ENCODE measurements around the gene PLET1. TPM values are rescaled to one million over a fixed set of nuclear protein-coding genes. Genes with fewer than 3 reads are reported as not detected.

The PLET1 gene
- total and polyA plus RNA-seq, 3 experiments from 2014 or later: not detected

DNA sequence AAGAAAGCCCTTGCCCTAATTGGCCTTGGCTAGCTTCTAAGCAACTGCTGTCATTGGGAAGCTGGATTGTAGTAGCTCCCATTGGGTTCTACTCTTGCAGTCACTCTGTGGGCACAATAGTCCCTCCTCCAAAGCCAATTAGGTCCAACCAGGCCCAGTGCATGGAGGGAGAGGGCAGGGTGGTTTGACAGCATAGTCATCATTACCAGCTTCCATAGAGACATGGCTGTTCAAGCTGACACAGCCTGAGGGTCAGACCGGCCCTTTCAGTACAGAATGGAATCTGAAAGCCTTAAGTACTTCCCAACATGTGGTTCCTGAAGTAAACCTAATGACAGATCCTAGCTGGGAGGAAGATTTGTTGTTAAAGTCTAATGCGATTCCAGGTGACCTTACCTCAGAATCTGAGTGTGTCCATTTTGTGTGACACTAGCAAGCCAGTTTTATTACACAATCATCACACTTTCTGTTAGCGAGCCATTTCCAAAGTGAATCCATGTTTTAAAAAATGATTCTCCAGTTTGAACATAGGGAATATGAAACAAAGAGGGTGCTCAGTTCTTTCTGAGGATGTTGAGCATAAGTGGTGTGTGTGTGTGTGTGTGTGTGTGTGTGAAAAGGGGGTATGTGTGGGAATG, 6.9 kb downstream of the PLET1 start:
- CTCF ChIA-PET: no interaction called here
- no peaks in the 10 kb centered on the region for H3K9me3 ChIP-seq (ENCODE audit: low read length)
- H3K27me3 Mint-ChIP-seq: no peaks in the 10 kb centered on the region

DNA sequence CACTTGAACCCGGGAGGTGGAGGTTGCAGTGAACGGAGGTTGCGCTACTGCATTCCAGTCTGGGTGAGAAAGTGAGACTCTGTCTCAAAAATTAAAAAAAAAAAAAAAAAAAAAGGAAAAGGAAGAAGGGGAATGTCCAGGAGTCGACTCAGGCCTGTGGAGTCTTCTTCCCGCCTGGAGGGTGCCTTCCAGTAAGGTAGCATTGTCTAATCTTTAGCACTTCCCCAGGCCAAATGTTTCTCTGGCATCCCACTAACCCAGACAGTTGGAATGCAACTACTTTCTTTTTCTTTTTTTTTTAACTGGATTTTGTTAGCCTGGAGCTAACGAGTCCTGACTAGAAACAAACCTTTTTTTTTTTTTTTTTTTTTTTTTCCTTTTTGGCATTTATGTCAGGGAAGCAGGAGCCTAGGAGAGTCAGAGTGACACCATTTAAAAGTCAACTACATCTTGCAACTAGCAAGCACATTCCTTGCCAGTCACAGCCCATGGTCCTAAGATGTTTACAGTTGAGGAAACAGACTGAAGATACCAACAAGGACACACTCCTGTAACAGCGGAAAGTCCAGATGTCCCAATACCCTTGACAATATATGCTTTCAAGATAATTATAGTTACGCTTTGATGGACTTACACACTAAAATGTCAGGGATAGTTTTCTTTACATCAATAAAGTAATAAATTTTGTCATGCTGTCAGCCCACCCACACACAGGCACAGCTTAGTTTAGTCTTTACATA, 10.6 kb downstream of the PLET1 start:
- no peaks in the 10 kb centered on the region for H3K4me1 ChIP-seq (ENCODE audit: insufficient read depth, low read length)
- DNase-seq: no peak
- no peaks in the 10 kb centered on the region for H3K27me3 ChIP-seq (ENCODE audit: insufficient read depth, low read length, poor library complexity, severe bottlenecking)
- POLR2A ChIA-PET: no interaction called here
- Mint-ChIP-seq H3K36me3 (peaks cover 0 to 8% (median 3%) of the 10 kb centered on the region in 3 donors), H3K27ac (no peak overlapping the region), H3K27me3 (peaks cover 0 to 2% of the 10 kb centered on the region in 2 donors), H3K9me3 (peaks cover 0 to 5% (median 3%) of the 10 kb centered on the region in 5 donors), H3K4me1 (no peaks in the 10 kb centered on the region), H3K4me3 (no peak overlapping the region)
- H3K27ac ChIP-seq (ENCODE audit: low read depth, low read length): no peak overlapping the region
- no peaks in the 10 kb centered on the region for H3K36me3 ChIP-seq (ENCODE audit: insufficient read depth, low read length)
- CTCF ChIA-PET: interaction anchor here (1.0 kb wide), 1 partner anchor 31 kb away, joined by 3 read pairs; no protein-coding TSS in a partner anchor
- no peak overlapping the region for H3K4me3 ChIP-seq (ENCODE audit: low read length)
- H3K9me3 ChIP-seq (ENCODE audit: low read length): no peaks in the 10 kb centered on the region

More for the DNA sequence above, 6.9 kb downstream of the PLET1 start:
- Histone ChIP-seq H3K27me3 (ENCODE audit: insufficient read depth, low read length, poor library complexity, severe bottlenecking) (no peaks in the 10 kb centered on the region), H3K4me3 (ENCODE audit: low read length) (no peak overlapping the region), H3K36me3 (ENCODE audit: insufficient read depth, low read length) (no peaks in the 10 kb centered on the region), H3K4me1 (ENCODE audit: insufficient read depth, low read length) (no peaks in the 10 kb centered on the region), H3K27ac (ENCODE audit: low read depth, low read length) (no peak overlapping the region)
- POLR2A ChIA-PET: no interaction called here
- H3K9me3 Mint-ChIP-seq: no peaks in the 10 kb centered on the region
- no peak overlapping the region for H3K27ac Mint-ChIP-seq
- no peaks in the 10 kb centered on the region for H3K4me1 Mint-ChIP-seq
- peaks cover 0 to 6% (median 3%) of the 10 kb centered on the region in 3 donors for H3K36me3 Mint-ChIP-seq
- no peak for DNase-seq
- H3K4me3 Mint-ChIP-seq: no peak overlapping the region

DNA sequence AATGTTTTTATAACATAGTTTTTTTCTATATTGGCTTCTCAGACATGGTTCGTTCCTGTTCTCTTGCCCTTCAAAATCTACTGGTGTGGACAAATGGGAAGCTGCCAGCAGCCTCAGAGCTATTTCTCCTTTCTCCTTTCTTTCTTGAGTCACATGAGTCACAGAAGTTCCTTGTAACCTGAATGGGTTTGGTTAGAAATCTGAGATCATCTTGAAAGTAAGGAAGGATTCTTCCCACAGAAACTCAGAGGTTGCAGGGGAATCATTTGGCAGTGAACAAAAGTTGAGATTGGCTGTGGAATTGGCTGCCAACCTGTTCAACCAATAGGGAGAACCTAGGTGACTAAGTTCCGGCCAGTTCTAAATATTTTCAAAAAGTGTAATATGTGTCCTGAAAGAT, 12.5 kb downstream of the PLET1 start:
- Mint-ChIP-seq H3K9me3 (peaks cover 9 to 16% (median 11%) of the 10 kb centered on the region in 5 donors), H3K4me1 (no peaks in the 10 kb centered on the region), H3K27ac (no peak overlapping the region), H3K36me3 (peaks cover 0 to 23% (median 7%) of the 10 kb centered on the region in 3 donors), H3K4me3 (no peak overlapping the region), H3K27me3 (peaks cover 0 to 2% of the 10 kb centered on the region in 2 donors)
- POLR2A ChIA-PET: no interaction called here
- H3K4me3 ChIP-seq (ENCODE audit: low read length): no peak overlapping the region
- no peak for DNase-seq
- H3K9me3 ChIP-seq (ENCODE audit: low read length): no peaks in the 10 kb centered on the region
- H3K36me3 ChIP-seq (ENCODE audit: insufficient read depth, low read length): no peaks in the 10 kb centered on the region
- H3K27me3 ChIP-seq (ENCODE audit: insufficient read depth, low read length, poor library complexity, severe bottlenecking): no peaks in the 10 kb centered on the region
- no peaks in the 10 kb centered on the region for H3K4me1 ChIP-seq (ENCODE audit: insufficient read depth, low read length)
- CTCF ChIA-PET: no interaction called here
- H3K27ac ChIP-seq (ENCODE audit: low read depth, low read length): no peak overlapping the region

DNA sequence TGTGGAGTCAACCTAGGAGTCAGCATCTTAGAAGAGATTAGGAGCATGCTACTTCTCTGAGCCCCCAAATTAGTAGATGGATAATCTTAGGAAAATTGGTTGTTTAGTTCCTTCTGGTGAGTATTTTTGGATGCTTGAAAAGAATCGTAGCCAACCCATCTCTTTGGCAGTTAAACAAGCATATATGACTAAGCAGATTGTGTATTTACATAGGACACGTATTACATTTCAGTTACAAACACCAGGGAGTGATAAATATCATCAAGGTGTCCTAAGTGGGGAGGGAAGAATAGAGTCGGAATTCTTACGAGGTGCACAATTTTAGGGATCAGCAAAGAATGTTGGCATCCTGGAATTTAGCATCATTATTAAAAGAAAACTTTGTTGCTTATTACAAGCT, 13.5 kb downstream of the PLET1 start:
- Mint-ChIP-seq H3K36me3 (peaks cover 5 to 31% (median 14%) of the 10 kb centered on the region in 3 donors), H3K27ac (no peak overlapping the region), H3K9me3 (peaks cover 9 to 16% (median 15%) of the 10 kb centered on the region in 5 donors), H3K4me1 (no peaks in the 10 kb centered on the region), H3K4me3 (no peak overlapping the region), H3K27me3 (peaks cover 0 to 2% of the 10 kb centered on the region in 2 donors)
- Histone ChIP-seq H3K27me3 (ENCODE audit: insufficient read depth, low read length, poor library complexity, severe bottlenecking) (no peaks in the 10 kb centered on the region), H3K4me1 (ENCODE audit: insufficient read depth, low read length) (no peaks in the 10 kb centered on the region), H3K9me3 (ENCODE audit: low read length) (no peaks in the 10 kb centered on the region), H3K36me3 (ENCODE audit: insufficient read depth, low read length) (no peaks in the 10 kb centered on the region), H3K27ac (ENCODE audit: low read depth, low read length) (no peak overlapping the region), H3K4me3 (ENCODE audit: low read length) (no peak overlapping the region)
- DNase-seq: no peak
- ChIA-PET CTCF (no interaction called here), POLR2A (no interaction called here)

DNA sequence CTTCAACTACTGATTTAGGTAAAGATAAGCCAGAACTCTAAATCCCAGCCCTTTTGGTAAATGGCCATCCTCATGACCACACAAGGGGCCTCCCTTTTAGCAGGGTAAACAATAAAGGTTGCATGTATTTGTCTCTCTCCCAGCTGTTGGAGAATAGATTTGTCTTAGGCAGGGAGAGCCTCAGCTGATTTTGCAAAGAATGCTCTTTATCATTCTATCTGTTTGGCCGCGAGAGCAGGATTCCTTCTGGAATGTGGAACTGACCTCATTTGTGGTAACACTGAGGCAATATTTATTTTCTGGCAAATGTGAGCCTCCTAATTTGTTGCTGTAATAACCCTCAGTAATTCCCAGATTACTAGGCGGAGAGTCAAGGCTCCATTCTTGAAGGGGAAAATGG, 19.2 kb downstream of the PLET1 start:
- Histone ChIP-seq H3K27ac (ENCODE audit: low read depth, low read length) (no peak overlapping the region), H3K4me3 (ENCODE audit: low read length) (no peak overlapping the region), H3K4me1 (ENCODE audit: insufficient read depth, low read length) (no peaks in the 10 kb centered on the region), H3K27me3 (ENCODE audit: insufficient read depth, low read length, poor library complexity, severe bottlenecking) (no peaks in the 10 kb centered on the region), H3K36me3 (ENCODE audit: insufficient read depth, low read length) (peaks cover 17% of the 10 kb centered on the region), H3K9me3 (ENCODE audit: low read length) (no peaks in the 10 kb centered on the region)
- peaks cover 27 to 55% (median 44%) of the 10 kb centered on the region in 3 donors for H3K36me3 Mint-ChIP-seq
- ChIA-PET CTCF (no interaction called here), POLR2A (no interaction called here)
- H3K27me3 Mint-ChIP-seq: peaks cover 0 to 3% of the 10 kb centered on the region in 2 donors
- no peaks in the 10 kb centered on the region for H3K4me1 Mint-ChIP-seq
- no peak overlapping the region for H3K27ac Mint-ChIP-seq
- peaks cover 9 to 16% (median 15%) of the 10 kb centered on the region in 5 donors for H3K9me3 Mint-ChIP-seq
- no peak overlapping the region for H3K4me3 Mint-ChIP-seq
- no peak for DNase-seq

DNA sequence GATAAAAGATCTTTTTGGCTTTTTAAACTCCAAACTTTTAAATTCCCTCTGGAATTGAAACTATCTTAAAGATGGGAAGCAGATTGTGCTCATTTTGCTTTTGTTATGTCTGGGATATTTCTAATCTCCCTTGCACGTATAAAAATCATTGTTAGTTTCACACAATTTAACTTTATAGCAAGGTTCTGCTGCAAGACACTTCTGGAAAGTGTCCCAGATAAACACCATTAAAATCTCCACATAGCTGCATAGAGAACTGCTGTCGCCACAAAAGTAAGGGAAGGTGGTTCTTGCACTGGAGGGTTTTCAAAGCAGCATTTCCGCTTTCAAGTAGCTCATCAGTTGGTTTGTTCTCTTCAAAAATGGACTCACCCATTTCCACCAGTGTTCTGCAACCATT, 22.6 kb downstream of the PLET1 start:
- peaks cover 0 to 1% of the 10 kb centered on the region in 2 donors for H3K27me3 Mint-ChIP-seq
- no peaks in the 10 kb centered on the region for H3K4me1 ChIP-seq (ENCODE audit: insufficient read depth, low read length)
- DNase-seq: no peak
- H3K4me1 Mint-ChIP-seq: no peaks in the 10 kb centered on the region
- H3K4me3 ChIP-seq (ENCODE audit: low read length): no peak overlapping the region
- H3K36me3 Mint-ChIP-seq: peaks cover 28 to 74% (median 35%) of the 10 kb centered on the region in 3 donors
- CTCF ChIA-PET: interaction anchor here (1.6 to 3.8 kb wide), 2 partner anchors 19 to 42 kb away, joined by 5 to 15 read pairs; no protein-coding TSS in a partner anchor
- POLR2A ChIA-PET: no interaction called here
- peaks cover 26% of the 10 kb centered on the region for H3K36me3 ChIP-seq (ENCODE audit: insufficient read depth, low read length)
- no peaks in the 10 kb centered on the region for H3K27me3 ChIP-seq (ENCODE audit: insufficient read depth, low read length, poor library complexity, severe bottlenecking)
- H3K27ac Mint-ChIP-seq: no peak overlapping the region
- H3K9me3 Mint-ChIP-seq: peaks cover 0 to 5% (median 0%) of the 10 kb centered on the region in 5 donors
- H3K9me3 ChIP-seq (ENCODE audit: low read length): no peaks in the 10 kb centered on the region
- H3K27ac ChIP-seq (ENCODE audit: low read depth, low read length): no peak overlapping the region
- no peak overlapping the region for H3K4me3 Mint-ChIP-seq

DNA sequence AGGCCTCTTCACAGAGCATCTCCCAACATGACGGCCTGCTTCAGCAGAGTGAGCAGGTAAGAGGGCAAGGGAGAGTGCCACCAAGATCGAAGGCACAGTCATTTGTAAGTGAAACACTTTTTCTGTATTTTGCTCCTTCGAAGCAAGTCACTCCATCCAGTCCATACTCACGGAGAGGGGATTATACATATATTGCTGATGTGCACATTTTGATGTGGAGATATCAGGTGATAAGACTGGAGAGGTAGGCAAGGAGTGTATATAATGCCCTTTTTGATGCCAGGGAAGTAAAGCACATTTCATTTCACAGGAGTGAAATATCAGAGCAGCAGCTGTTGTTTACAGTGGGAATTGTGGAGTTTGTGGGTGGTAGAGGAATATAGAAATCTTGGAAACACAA, 23.2 kb downstream of the PLET1 start:
- H3K4me1 Mint-ChIP-seq: no peaks in the 10 kb centered on the region
- no peak for DNase-seq
- Histone ChIP-seq H3K4me1 (ENCODE audit: insufficient read depth, low read length) (no peaks in the 10 kb centered on the region), H3K27ac (ENCODE audit: low read depth, low read length) (no peak overlapping the region), H3K36me3 (ENCODE audit: insufficient read depth, low read length) (peaks cover 26% of the 10 kb centered on the region), H3K9me3 (ENCODE audit: low read length) (no peaks in the 10 kb centered on the region), H3K27me3 (ENCODE audit: insufficient read depth, low read length, poor library complexity, severe bottlenecking) (no peaks in the 10 kb centered on the region), H3K4me3 (ENCODE audit: low read length) (no peak overlapping the region)
- H3K36me3 Mint-ChIP-seq: peaks cover 22 to 74% (median 30%) of the 10 kb centered on the region in 3 donors
- POLR2A ChIA-PET: no interaction called here
- peaks cover 0 to 1% of the 10 kb centered on the region in 2 donors for H3K27me3 Mint-ChIP-seq
- CTCF ChIA-PET: interaction anchor here (1.6 to 3.8 kb wide), 2 partner anchors 18 to 43 kb away, joined by 5 to 15 read pairs; no protein-coding TSS in a partner anchor
- no peaks in the 10 kb centered on the region for H3K9me3 Mint-ChIP-seq
- H3K27ac Mint-ChIP-seq: no peak overlapping the region
- H3K4me3 Mint-ChIP-seq: no peak overlapping the region

DNA sequence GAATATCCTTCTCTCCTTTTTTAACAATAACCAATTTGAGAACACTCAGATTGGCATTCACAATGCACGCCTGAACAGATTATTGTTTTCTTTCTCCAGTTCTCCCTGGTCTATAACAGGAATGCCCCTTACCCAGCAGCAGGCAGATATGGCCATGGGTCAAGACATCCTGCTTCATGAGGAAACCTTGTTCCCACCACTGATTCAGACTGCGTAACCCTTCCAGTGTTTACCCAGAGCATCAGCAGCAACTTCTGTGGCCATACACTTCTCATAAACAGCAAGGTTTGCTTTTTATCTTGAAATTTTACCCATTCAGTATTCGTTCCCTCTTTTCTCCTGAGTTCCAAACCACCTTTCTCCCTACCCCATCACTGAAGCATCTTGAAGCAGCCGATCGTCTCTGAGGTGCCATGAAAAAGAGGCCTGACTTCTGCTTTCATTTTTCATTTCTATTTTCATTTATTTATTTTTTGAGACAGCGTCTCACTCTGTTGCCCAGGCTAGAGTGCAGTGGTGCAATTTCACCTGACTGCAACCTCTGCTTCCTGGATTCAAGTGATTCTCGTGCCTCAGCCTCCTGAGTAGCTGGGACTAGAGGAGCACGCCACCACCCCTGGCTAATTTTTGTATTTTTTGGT, 24.8 kb downstream of the PLET1 start:
- H3K27ac ChIP-seq (ENCODE audit: low read depth, low read length): no peak overlapping the region
- no peaks in the 10 kb centered on the region for H3K27me3 ChIP-seq (ENCODE audit: insufficient read depth, low read length, poor library complexity, severe bottlenecking)
- Mint-ChIP-seq H3K4me3 (no peak overlapping the region), H3K27ac (no peak overlapping the region), H3K27me3 (peaks cover 0 to 1% of the 10 kb centered on the region in 2 donors), H3K36me3 (peaks cover 19 to 79% (median 32%) of the 10 kb centered on the region in 3 donors), H3K9me3 (no peaks in the 10 kb centered on the region), H3K4me1 (no peaks in the 10 kb centered on the region)
- no peaks in the 10 kb centered on the region for H3K9me3 ChIP-seq (ENCODE audit: low read length)
- H3K4me1 ChIP-seq (ENCODE audit: insufficient read depth, low read length): no peaks in the 10 kb centered on the region
- H3K4me3 ChIP-seq (ENCODE audit: low read length): no peak overlapping the region
- POLR2A ChIA-PET: no interaction called here
- H3K36me3 ChIP-seq (ENCODE audit: insufficient read depth, low read length): peaks cover 32% of the 10 kb centered on the region
- DNase-seq: no peak
- CTCF ChIA-PET: interaction anchor here (3.8 kb wide), 1 partner anchor 44 kb away, joined by 15 read pairs; no protein-coding TSS in a partner anchor

Measured in CD8-positive, alpha-beta memory T cell (primary cell).